Sigmoid colon (tissue), 7 donors: ENCODE results near the gene ANKRD2. TPM values are rescaled to one million over a fixed set of nuclear protein-coding genes. Genes with fewer than 3 reads are reported as not detected.
"Not testable (repeated sequence)": the region's sequence is repeated elsewhere in the genome, so short reads cannot be mapped to it uniquely, and the experiment has no call there.

Experiments used
- DNase-seq: peaks from one replicate; pipeline ENCODE4 v3.0.0-alpha.2; 2019
- H3K27ac ChIP-seq, 4 donors: fragments of 200-600 bp; sonication (generic); one replicate each; pipeline ENCODE4 v1.5.1; 2016 to 2019; ENCODE audit warnings: mild to moderate bottlenecking in 1 of 4
- H3K27me3 ChIP-seq, 3 donors: fragments of 200-600 bp; sonication (generic); one replicate each; pipeline ENCODE4 v1.5.1; 2019; ENCODE audit warnings: mild to moderate bottlenecking in 1 of 3
- H3K36me3 ChIP-seq, 4 donors: fragments of 200-600 bp; sonication (generic); one replicate each; pipeline ENCODE4 v1.5.1; 2016 to 2019
- H3K4me1 ChIP-seq, 4 donors: fragments of 200-600 bp; sonication (generic); one replicate each; pipeline ENCODE4 v1.5.1; 2017 to 2019
- H3K4me3 ChIP-seq, 4 donors: fragments of 200-600 bp; sonication (generic); one replicate each; pipeline ENCODE4 v1.5.1; 2017 to 2019; ENCODE audit warnings: mild to moderate bottlenecking in 2 of 4, moderate library complexity in 1 of 4
- H3K9me3 ChIP-seq, 4 donors: fragments of 200-600 bp in 3 of 4; sonication (generic) in 3 of 4; one replicate each; pipeline versions ENCODE4 v1.5.1 to v1.6.1; 2013 to 2019
- CTCF ChIP-seq, 4 experiments: fragments of 450-650 bp in 3 of 4; fragments of 200-600 bp in 1 of 4; IDR thresholded peaks; one replicate each; pipeline ENCODE4 v1.5.1; 2016 to 2019; ENCODE audit warnings: antibody characterized with exemption in 4 of 4, mild to moderate bottlenecking in 3 of 4, moderate library complexity in 2 of 4
- EP300 ChIP-seq, 4 donors: sonication (generic); formaldehyde crosslinking; IDR thresholded peaks; one replicate each; pipeline ENCODE4 v1.6.1; 2017; ENCODE audit warnings: antibody characterized with exemption in 4 of 4
- POLR2A ChIP-seq, 2 donors: fragments of 450-650 bp; IDR thresholded peaks; one replicate each; pipeline ENCODE4 v1.6.1; 2016; ENCODE audit warnings: antibody characterized with exemption in 2 of 2, mild to moderate bottlenecking in 2 of 2, moderate library complexity in 2 of 2
- POLR2AphosphoS5 ChIP-seq, 4 donors: sonication (generic); formaldehyde crosslinking; IDR thresholded peaks; one replicate each; pipeline ENCODE4 v1.6.1; 2017; ENCODE audit warnings: antibody characterized with exemption in 4 of 4
- WGBS, 2 donors: extraction: QIAGEN DNeasy Blood & Tissue Kit; methylation state at CpG; one replicate each; pipeline ENCODE4 v1.1.7; 2013; 5-methylcytosine and 5-hydroxymethylcytosine counted together
- intact Hi-C: fragments of 100-400 bp; cut with DNase I; formaldehyde crosslinking; loops from one replicate; pipeline ENCODE4 v1.15.1; 2023
- polyA plus RNA-seq, 3 donors: library from polyadenylated mRNA; stranded (reverse); fragments of 200-250 nt; gene quantifications; one replicate each; pipeline ENCODE4 v1.2.3, GENCODE V29; 2013
- total RNA-seq, 4 donors: library from RNA; depleted of rRNA; stranded (reverse); fragments of >200 nt; gene quantifications; one replicate each; pipeline ENCODE4 v1.1.0, GENCODE V29; 2016
- donor health status: healthy with polysubstance abuse.
- donor health status: Bipolar disorder and iron deficiency.
- donor health status: healthy.

The ANKRD2 gene
- total and polyA plus RNA-seq, 7 donors: 0.31 to 1.2 (median 0.49) TPM; not detected in 4

GRCh38 chr10:97550336-97551149, 22.0 kb upstream of the ANKRD2 start:
- Histone ChIP-seq H3K9me3 (no peaks in the 10 kb centered on the region), H3K27me3 (no peaks in the 10 kb centered on the region), H3K4me3 (no peak overlapping the region), H3K4me1 (peaks cover 0 to 26% (median 16%) of the 10 kb centered on the region in 4 donors), H3K27ac (peak overlapping the region; percentile 27 to 60 (median 42)), H3K36me3 (no peaks in the 10 kb centered on the region)
- WGBS, 2 donors: 87 to 90% methylated on average over 10 of the region's 10 CpGs
- DNase-seq: no peak
- intact Hi-C loops: loop anchor here (5.0 kb wide), 1 partner anchor 148 kb away; the partner anchor contains the start of gene RRP12
- TF ChIP-seq EP300 (IDR thresholded peaks at IDR 0.05) (no peak), CTCF (IDR thresholded peaks at IDR 0.05) (no peak), POLR2AphosphoS5 (IDR thresholded peaks at IDR 0.05) (no peak), POLR2A (IDR thresholded peaks at IDR 0.05) (no peak)

GRCh38 chr10:97551271-97551670, 21.3 kb upstream of the ANKRD2 start:
- 86 to 94% methylated on average over 6 of the region's 6 CpGs for WGBS, 2 donors
- no peak overlapping the region for H3K27ac ChIP-seq
- TF ChIP-seq EP300 (IDR thresholded peaks at IDR 0.05) (no peak), POLR2A (IDR thresholded peaks at IDR 0.05) (no peak), POLR2AphosphoS5 (IDR thresholded peaks at IDR 0.05) (no peak), CTCF (IDR thresholded peaks at IDR 0.05) (no peak)
- H3K27me3 ChIP-seq: no peaks in the 10 kb centered on the region
- no peaks in the 10 kb centered on the region for H3K9me3 ChIP-seq
- H3K4me3 ChIP-seq: no peak overlapping the region
- no peak for DNase-seq
- intact Hi-C loops: loop anchor here (5.0 kb wide), 1 partner anchor 149 kb away; the partner anchor contains the start of gene RRP12
- H3K4me1 ChIP-seq: peaks cover 0 to 26% (median 16%) of the 10 kb centered on the region in 4 donors
- no peaks in the 10 kb centered on the region for H3K36me3 ChIP-seq

- peaks cover 0 to 21% (median 11%) of the 10 kb centered on the region in 4 donors for H3K4me1 ChIP-seq
- DNase-seq: peak; percentile 82
- H3K27me3 ChIP-seq: no peaks in the 10 kb centered on the region
- H3K27ac ChIP-seq: no peak overlapping the region
- no peaks in the 10 kb centered on the region for H3K9me3 ChIP-seq
- H3K36me3 ChIP-seq: no peaks in the 10 kb centered on the region
- 21 to 22% methylated on average over 6 of the region's 6 CpGs for WGBS, 2 donors
- intact Hi-C loops: loop anchor here (1.0 to 5.0 kb wide), 3 partner anchors 52 to 151 kb away; partner anchors contain the start of gene RRP12
- peak; percentile 75 to 90 (median 78) for TF ChIP-seq CTCF (IDR thresholded peaks at IDR 0.05)
- no peak for TF ChIP-seq POLR2AphosphoS5 (IDR thresholded peaks at IDR 0.05)
- H3K4me3 ChIP-seq: no peak overlapping the region
Observed at GRCh38 chr10:97553575-97554031, 19.0 kb upstream of the ANKRD2 start.

GRCh38 chr10:97554336-97554735, 18.2 kb upstream of the ANKRD2 start:
- intact Hi-C loops: loop anchor here (5.0 kb wide), 1 partner anchor 152 kb away; the partner anchor contains the start of gene RRP12
- not testable (repeated sequence) for DNase-seq

GRCh38 chr10:97555541-97555940, 17.0 kb upstream of the ANKRD2 start:
- H3K4me1 ChIP-seq, DNase-seq, H3K36me3 ChIP-seq, H3K27me3 ChIP-seq, H3K9me3 ChIP-seq, H3K4me3 ChIP-seq, intact Hi-C loops, H3K27ac ChIP-seq: not testable (repeated sequence)
- WGBS, 2 donors: 90 to 92% methylated on average over 8 to 10 of the region's 10 CpGs

More at GRCh38 chr10:97554336-97554735, 18.2 kb upstream of the ANKRD2 start:
- H3K4me3 ChIP-seq, H3K36me3 ChIP-seq, H3K27ac ChIP-seq, H3K27me3 ChIP-seq, H3K9me3 ChIP-seq: not testable (repeated sequence)
- WGBS, 2 donors: 94 to 95% methylated on average over 5 of the region's 5 CpGs
- H3K4me1 ChIP-seq: peaks cover 0 to 14% (median 11%) of the 10 kb centered on the region in 4 donors

GRCh38 chr10:97560731-97561381, 11.7 kb upstream of the ANKRD2 start:
- intact Hi-C loops, H3K36me3 ChIP-seq, H3K27me3 ChIP-seq, H3K4me3 ChIP-seq, DNase-seq, H3K9me3 ChIP-seq, H3K4me1 ChIP-seq: not testable (repeated sequence)
- WGBS, 2 donors: 88% methylated on average over 17 of the region's 17 CpGs
- peak overlapping the region in 1 of 4 donors; percentile 14 for H3K27ac ChIP-seq

- H3K27me3 ChIP-seq, DNase-seq, intact Hi-C loops, H3K4me1 ChIP-seq, H3K36me3 ChIP-seq, H3K4me3 ChIP-seq, H3K9me3 ChIP-seq: not testable (repeated sequence)
- 92% methylated on average over 12 of the region's 12 CpGs for WGBS, 2 donors
- H3K27ac ChIP-seq: peak overlapping the region in 1 of 4 donors; percentile 14
Observed at GRCh38 chr10:97561386-97562077, 11.0 kb upstream of the ANKRD2 start.

GRCh38 chr10:97562329-97562728, 10.2 kb upstream of the ANKRD2 start:
- DNase-seq, H3K4me1 ChIP-seq, H3K27me3 ChIP-seq, H3K4me3 ChIP-seq, H3K27ac ChIP-seq, H3K36me3 ChIP-seq, intact Hi-C loops, H3K9me3 ChIP-seq: not testable (repeated sequence)
- WGBS, 2 donors: 75 to 90% methylated on average over 5 of the region's 5 CpGs
